ENCODE data around the gene PLOD2.

- no peak for TF ChIP-seq CTCF (conservative IDR thresholded peaks at IDR 0.05; ENCODE audit: low read length)
- no peak for TF ChIP-seq EZH2phosphoT487 (IDR thresholded peaks at IDR 0.05; ENCODE audit: borderline replicate concordance, low read depth, low read length)
These were observed 108.1 kb downstream of the PLOD2 start for GRCh38 chr3:146052791-146053310.

Data from OCI-LY7 (cell line).